ENCODE results near the gene BET1L. TPM values are rescaled to one million over a fixed set of nuclear protein-coding genes. Genes with fewer than 3 reads are reported as not detected.
A peak's percentile ranks its signal among the peaks of the same experiment; 100 is the strongest.

Gene BET1L
- total RNA-seq, 8 experiments from 2014 or later, result 17.7 to 35.6 (median 31.3) TPM

DNA sequence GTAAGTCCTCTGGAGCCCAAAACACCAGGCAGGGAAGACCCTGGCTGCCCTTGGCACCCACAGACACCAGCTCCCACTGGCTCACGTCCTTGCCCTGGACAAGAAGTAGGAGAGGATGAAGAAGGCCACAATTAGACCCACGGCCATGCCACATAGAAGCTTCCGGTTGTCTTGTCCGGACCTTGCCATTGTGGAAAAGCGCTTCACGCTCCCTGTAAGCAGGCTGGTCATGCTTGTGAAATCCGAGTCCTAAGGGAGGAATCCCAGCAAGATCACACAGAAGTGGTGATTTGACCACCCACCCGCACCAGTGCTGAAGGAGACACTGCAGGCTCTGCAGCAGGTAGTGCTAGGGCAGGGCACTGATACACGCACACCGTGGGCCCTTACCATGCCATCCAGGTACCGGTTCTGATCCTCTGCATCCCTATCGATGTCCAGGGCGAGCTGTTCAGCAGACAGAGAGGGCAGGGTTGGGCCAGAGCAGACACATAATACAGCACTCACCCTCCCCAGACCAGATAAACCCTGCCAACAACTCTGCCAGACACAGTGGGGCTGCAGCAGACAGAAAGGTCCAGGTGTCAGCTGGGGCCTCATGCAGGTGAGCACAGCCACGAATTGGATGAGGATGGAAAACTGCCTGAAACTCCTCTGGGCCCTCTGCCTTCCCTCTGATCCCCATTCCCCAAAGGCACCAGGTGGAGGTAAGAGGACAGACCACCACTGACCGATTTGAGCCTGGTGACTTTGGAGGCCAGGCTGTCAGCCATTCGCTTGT is 1.8 kb downstream of the BET1L start:
- Histone ChIP-seq H3K4me1 (replicated peaks in 1 of 2) (peaks cover 16 to 18% of the 10 kb centered on the region in 2 donors), H3K27ac (no peak overlapping the region), H3K4me3 (peak overlapping the region in 2 of 5 donors; percentile 91 to 95)
- in situ Hi-C loops (cut with MboI; ENCODE audit: low pct_unique_long_range_greater_than_20kb in 2 of 9, low sequenced_read_pairs in 9 of 9, unreplicated experiment in 9 of 9), result no loop called here
- no peak for ATAC-seq (replicated peaks in 6 of 8)
- 60 to 100% (median 98%) methylated on average over 1 to 8 of the region's 16 CpGs; no CpG with 5 or more reads in 2 of the 10 experiments for WGBS, 10 experiments

DNA sequence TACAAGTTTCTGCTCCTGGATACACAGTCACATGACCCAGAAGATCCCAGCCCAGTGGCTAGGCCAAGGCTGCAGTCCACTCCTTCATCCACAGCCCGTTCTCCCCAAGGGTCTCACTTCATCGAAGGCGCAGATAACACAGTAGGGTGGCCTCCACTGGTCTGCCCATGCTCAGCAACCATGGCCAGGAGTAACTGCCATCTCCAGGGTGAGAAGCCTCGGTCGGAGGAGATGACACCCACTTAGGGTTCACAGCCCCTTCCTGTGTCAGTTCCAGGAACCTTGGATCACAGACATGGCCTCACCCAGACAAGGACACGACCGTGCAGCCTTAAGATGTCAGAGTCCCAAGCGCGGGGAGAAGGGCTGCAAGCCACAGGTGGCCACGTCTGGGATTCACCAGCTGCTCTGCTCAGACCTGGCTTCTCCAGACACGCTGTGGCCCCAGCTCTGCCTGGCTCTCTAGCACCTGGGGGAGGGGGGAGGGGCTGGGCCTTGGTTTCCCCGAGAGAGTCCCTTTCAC is 2.6 kb downstream of the BET1L start:
- no peak overlapping the region for H3K27ac ChIP-seq
- H3K4me1 ChIP-seq (replicated peaks in 1 of 2), result peaks cover 9 to 11% of the 10 kb centered on the region in 2 donors
- in situ Hi-C loops (cut with MboI; ENCODE audit: low pct_unique_long_range_greater_than_20kb in 2 of 9, low sequenced_read_pairs in 9 of 9, unreplicated experiment in 9 of 9), result no loop called here
- WGBS, 10 experiments, result 94 to 100% (median 100%) methylated on average over 1 to 7 of the region's 12 CpGs; no CpG with 5 or more reads in 5 of the 10 experiments
- ATAC-seq (replicated peaks in 6 of 8), result no peak
- no peak overlapping the region for H3K4me3 ChIP-seq

DNA sequence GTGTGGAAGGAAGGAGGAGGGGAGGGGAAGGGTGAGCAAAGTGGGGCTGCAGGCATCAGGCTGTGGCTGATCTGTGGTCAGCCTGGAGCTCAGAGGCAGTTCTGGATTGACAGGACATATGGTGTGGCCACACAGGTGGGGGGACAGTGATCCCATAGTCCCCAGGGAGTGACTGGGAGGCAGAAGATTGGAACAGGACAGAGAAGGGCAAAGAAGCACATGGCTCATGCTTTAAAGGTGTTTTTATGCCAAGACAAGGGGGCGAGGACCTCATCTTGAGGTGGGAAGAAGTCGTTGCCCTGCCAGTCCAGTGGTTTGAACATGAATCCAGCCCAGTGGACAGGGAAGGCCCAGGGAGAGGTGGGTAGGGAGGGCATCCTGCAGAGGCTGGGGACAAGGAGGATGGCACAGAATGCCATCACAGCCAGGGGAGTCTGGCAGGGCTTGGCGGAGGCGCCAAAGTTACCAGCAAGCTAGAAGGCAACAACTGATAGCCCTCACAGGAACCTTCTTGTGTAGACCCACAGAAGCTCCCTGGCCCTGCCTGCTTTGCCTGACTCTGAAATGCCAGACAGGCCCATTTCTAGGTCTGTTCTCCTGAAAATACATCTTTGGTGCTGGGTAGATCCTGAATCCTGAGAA is 3.1 kb downstream of the BET1L start:
- peaks cover 6 to 7% of the 10 kb centered on the region in 2 donors for H3K4me1 ChIP-seq (replicated peaks in 1 of 2)
- no peak overlapping the region for H3K27ac ChIP-seq
- ATAC-seq (replicated peaks in 6 of 8), result no peak
- in situ Hi-C loops (cut with MboI; ENCODE audit: low pct_unique_long_range_greater_than_20kb in 2 of 9, low sequenced_read_pairs in 9 of 9, unreplicated experiment in 9 of 9), result no loop called here
- H3K4me3 ChIP-seq, result no peak overlapping the region
- 85% methylated on average over 4 of the region's 4 CpGs; no CpG with 5 or more reads in 9 of the 10 experiments for WGBS, 10 experiments

DNA sequence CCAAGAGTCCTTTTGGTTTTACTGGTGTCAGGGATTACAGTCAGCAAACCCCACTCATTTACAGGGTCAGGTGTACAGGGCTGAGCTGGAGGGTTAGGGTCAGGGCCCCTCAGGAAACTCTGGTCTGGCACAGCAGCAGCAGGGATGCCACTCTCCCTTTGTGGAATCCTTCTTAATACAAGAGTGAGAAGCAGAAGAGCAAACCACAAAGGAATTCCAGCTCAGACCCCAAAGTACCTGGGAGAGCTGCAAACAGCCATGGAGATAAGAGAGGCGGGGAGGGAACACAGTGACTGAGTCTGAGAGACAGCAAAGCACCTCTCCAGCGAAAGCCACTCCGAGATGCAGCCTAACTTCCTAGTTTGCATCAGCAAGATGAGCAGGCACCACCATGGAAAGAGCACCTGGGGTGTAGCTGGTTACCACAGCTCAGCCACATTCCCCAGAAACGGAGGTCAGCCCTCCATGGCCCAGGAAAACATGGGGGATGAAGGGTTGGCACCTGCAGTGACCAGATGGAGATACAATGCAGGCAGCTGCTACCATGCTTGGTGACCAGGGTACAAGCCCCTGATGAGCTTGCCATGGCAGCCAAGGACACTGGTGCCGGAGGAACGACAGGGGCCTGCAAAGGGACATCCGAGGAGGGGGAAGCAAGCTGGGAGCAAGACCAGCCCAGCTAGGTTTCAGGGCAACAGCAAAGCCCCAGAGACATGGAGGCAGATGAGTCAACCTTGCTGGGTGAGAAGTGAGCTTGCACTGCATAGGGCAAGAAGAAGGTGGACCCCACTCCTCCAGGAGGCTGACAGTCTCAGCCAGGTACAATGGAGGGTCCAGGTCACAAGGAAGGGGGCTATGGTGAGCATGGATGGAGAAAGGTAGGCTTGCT is 3.9 kb downstream of the BET1L start:
- in situ Hi-C loops (cut with MboI; ENCODE audit: low pct_unique_long_range_greater_than_20kb in 2 of 9, low sequenced_read_pairs in 9 of 9, unreplicated experiment in 9 of 9), result no loop called here
- no peak overlapping the region for H3K27ac ChIP-seq
- H3K4me3 ChIP-seq, result no peak overlapping the region
- H3K4me1 ChIP-seq (replicated peaks in 1 of 2), result peaks cover 6 to 7% of the 10 kb centered on the region in 2 donors
- no peak for ATAC-seq (replicated peaks in 6 of 8)
- 74 to 95% (median 88%) methylated on average over 2 to 4 of the region's 7 CpGs; no CpG with 5 or more reads in 4 of the 10 experiments for WGBS, 10 experiments

DNA sequence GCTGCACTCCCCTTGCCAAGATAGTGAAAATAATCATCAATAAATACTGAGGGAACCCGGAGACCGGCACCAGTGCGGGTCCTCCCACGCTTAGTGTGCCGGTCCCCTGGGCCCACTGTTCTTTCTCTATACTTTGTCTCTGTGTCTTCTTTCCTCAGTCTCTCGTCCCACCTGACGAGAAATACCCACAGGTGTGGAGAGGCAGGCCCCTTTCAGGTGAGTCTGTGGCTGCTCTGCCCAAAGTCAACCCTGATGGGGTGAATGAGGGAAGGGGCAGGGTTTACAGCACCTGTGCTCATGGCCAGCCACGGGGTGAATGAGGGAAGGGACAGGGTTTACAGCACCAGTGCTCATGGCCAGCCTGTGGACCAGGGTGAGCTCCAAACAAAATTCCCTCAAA is 4.7 kb downstream of the BET1L start:
- ATAC-seq (replicated peaks in 6 of 8), result no peak
- in situ Hi-C loops (cut with MboI; ENCODE audit: low pct_unique_long_range_greater_than_20kb in 2 of 9, low sequenced_read_pairs in 9 of 9, unreplicated experiment in 9 of 9), result no loop called here
- WGBS, 10 experiments, result 62 to 90% (median 84%) methylated on average over 5 to 8 of the region's 8 CpGs; no CpG with 5 or more reads in 7 of the 10 experiments

DNA sequence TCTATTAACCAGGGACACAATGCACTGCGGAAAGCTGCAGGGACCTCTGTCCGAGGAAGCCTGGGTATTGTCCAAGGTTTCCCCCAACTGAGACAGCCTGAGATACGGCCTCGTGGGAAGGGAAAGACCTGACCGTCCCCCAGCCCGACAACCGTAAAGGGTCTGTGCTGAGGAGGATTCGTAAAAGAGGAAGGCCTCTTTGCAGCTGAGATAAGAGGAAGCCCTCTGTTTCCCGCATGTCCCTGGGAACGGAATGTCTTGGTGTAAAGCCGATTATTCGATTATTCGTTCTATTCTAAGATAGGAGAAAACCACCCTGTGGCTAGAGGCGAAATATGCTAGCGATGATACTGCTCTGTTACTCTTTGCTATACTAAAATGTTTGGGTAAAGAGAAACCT is 5.2 kb downstream of the BET1L start:
- Histone ChIP-seq H3K4me1 (replicated peaks in 1 of 2) (peaks cover 6 to 7% of the 10 kb centered on the region in 2 donors), H3K4me3 (no peak overlapping the region), H3K27ac (no peak overlapping the region)
- ATAC-seq (replicated peaks in 6 of 8), result peak in 3 of 8 experiments; percentile 9 to 25 (median 9)
- WGBS, 10 experiments, result 46 to 92% (median 69%) methylated on average over 2 to 15 of the region's 15 CpGs; no CpG with 5 or more reads in 1 of the 10 experiments
- in situ Hi-C loops (cut with MboI; ENCODE audit: low pct_unique_long_range_greater_than_20kb in 2 of 9, low sequenced_read_pairs in 9 of 9, unreplicated experiment in 9 of 9), result no loop called here

More for the DNA sequence above, 4.7 kb downstream of the BET1L start:
- peaks cover 6 to 7% of the 10 kb centered on the region in 2 donors for H3K4me1 ChIP-seq (replicated peaks in 1 of 2)
- H3K27ac ChIP-seq, result no peak overlapping the region
- H3K4me3 ChIP-seq, result no peak overlapping the region

DNA sequence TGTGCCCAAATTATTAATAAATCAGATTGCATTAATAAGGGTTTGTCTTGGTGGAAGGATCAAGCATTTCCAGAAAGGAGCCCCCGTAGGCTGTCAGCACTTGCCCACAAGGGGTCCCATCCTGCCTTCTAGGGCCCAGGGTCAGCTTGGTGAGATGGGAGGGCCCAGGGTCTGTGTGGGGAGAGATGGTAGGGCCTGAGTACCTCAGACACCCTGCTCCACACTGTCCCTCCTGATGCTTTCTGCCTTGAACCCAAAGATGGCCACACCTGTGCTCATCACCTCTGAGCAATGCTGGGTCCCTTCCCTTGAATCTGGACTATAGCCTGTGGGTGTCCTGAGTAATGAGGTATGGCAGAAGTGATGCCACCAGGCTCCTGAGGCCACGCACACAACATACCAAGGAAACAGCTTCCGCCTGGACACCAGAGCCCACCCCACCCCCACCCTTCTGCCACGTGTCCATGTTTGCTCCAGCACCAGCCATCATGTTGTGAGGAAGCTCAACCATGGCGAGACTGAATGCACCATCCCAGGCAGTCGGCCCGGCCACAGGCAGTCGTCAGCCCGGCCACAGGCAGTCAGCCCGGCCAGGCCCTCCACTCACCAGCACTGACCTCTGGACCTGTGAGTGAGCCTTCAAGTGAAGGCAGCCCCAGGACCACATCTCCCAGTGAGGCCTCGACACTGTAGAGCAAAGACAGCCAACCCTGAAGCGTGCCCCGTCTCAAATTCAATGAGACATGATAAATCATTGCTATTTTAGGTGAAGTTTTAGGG is 6.8 kb downstream of the BET1L start:
- Histone ChIP-seq H3K4me1 (replicated peaks in 1 of 2) (no peaks in the 10 kb centered on the region), H3K4me3 (no peak overlapping the region), H3K27ac (no peak overlapping the region)
- in situ Hi-C loops (cut with MboI; ENCODE audit: low pct_unique_long_range_greater_than_20kb in 2 of 9, low sequenced_read_pairs in 9 of 9, unreplicated experiment in 9 of 9), result no loop called here
- ATAC-seq (replicated peaks in 6 of 8), result peak in 1 of 8 experiments; percentile 6
- WGBS, 10 experiments, result 79 to 100% methylated on average over 1 to 2 of the region's 13 CpGs; no CpG with 5 or more reads in 8 of the 10 experiments

DNA sequence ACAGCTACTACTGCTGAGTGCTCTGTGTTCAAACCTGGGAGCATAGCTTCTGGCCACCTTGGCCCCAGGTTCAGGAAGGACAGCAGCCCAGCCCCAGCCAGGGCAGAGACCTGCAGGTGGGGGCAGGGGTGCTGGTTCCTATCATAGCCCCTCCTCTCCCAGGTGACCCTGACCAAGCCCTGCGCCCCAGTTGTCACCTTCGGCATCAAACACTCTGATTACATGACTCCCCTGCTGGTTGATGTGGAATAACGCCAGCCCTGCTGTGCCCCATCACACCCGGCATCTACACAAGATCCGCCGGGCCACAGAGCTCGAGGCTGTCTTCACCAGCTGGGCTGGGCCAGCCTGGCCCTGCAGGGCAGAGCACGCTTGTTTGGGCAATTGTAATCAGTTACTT is 7.4 kb downstream of the BET1L start:
- WGBS, 10 experiments, result 59 to 88% (median 84%) methylated on average over 3 to 8 of the region's 8 CpGs; no CpG with 5 or more reads in 6 of the 10 experiments
- in situ Hi-C loops (cut with MboI; ENCODE audit: low pct_unique_long_range_greater_than_20kb in 2 of 9, low sequenced_read_pairs in 9 of 9, unreplicated experiment in 9 of 9), result no loop called here
- no peaks in the 10 kb centered on the region for H3K4me1 ChIP-seq (replicated peaks in 1 of 2)
- H3K27ac ChIP-seq, result no peak overlapping the region
- peak in 4 of 8 experiments; percentile 1 to 17 (median 4) for ATAC-seq (replicated peaks in 6 of 8)
- H3K4me3 ChIP-seq, result no peak overlapping the region

DNA sequence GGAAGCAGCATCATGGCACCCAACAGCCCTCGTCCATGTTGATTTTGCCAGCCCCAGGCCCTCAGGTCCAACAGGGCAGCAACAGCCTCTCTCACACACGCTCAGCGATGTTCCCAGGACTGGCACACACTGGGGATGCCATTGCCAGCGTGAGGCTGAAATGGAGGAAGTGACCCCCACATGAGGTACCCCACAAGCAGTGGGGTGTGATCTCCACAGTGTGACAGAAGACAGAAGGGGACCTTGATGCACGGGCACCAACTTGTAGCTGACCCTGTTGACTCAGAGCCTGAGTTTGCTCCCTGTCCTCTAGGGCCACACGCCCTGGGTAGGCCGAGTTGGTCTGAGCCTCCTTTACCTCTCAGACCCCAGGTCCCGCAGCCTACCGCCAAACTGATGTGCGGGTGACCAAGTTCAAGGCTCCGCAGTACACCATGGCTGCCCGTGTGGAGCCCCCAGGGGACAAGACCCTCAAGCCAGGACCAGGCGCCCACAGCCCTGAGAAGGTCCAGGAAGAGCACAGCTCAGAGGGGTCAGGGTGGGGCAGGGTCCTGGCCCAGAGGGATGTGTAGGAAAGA is 8.1 kb downstream of the BET1L start:
- in situ Hi-C loops (cut with MboI; ENCODE audit: low pct_unique_long_range_greater_than_20kb in 2 of 9, low sequenced_read_pairs in 9 of 9, unreplicated experiment in 9 of 9), result no loop called here
- no peaks in the 10 kb centered on the region for H3K4me1 ChIP-seq (replicated peaks in 1 of 2)
- ATAC-seq (replicated peaks in 6 of 8), result peak in 3 of 8 experiments; percentile 1 to 14 (median 5)

DNA sequence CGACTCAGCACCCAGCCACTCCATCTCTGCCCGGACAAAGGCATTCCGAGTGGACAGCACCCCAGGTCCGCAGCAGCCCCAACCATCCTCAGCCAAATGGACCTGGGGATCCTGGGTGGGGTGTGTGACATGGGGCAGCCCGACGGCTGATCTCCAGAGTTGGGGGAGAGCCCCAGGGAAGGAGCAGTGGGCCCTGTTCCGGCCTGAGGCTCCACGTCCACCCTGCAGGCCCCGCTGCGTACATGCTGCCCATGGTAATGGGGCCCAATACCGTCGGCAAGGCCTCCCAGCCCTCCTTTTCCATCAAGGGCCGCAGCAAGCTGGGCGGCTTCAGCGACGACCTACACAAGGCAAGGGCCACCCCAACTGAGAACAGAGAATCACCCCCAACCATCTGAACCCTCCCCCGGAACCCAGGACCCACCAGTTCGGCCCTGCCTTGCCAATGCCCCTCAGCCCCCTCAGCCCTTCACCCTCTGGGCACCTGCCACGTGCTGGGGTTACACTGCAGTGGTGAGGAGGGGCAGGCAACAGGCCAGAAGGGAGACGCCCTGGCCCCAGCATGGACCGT is 8.9 kb downstream of the BET1L start:
- Histone ChIP-seq H3K4me3 (no peak overlapping the region), H3K27ac (no peak overlapping the region), H3K4me1 (replicated peaks in 1 of 2) (no peaks in the 10 kb centered on the region)
- ATAC-seq (replicated peaks in 6 of 8), result no peak
- in situ Hi-C loops (cut with MboI; ENCODE audit: low pct_unique_long_range_greater_than_20kb in 2 of 9, low sequenced_read_pairs in 9 of 9, unreplicated experiment in 9 of 9), result no loop called here
- WGBS, 10 experiments, result 74 to 100% (median 80%) methylated on average over 1 to 3 of the region's 21 CpGs; no CpG with 5 or more reads in 7 of the 10 experiments

More for the DNA sequence above, 8.1 kb downstream of the BET1L start:
- Histone ChIP-seq H3K27ac (no peak overlapping the region), H3K4me3 (no peak overlapping the region)
- WGBS, 10 experiments, result 93 to 100% (median 94%) methylated on average over 1 to 6 of the region's 13 CpGs; no CpG with 5 or more reads in 7 of the 10 experiments

DNA sequence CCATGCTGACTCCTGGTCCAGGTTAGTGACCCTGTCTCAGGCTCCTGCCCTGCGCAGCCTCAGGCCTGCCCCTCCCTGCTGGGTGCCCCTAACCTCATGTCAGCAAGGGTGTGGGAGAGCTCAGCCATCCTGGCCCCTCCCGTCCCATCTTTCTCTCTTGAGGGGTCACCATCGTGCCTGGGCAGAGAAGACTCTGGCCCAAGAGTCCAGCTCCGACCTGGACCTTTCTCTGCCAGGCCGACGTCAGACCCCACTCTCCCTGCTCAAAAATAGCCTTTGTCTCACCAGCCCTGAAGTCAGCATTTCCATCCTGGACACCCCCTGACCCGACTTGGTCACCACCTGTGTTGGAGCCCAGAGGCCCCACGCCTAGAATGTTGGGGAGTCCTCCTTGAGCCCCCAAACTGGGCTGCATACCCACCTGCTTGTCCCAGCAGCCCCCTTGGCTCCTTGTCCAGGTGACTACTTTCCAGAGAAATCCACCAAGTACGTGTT is 9.4 kb downstream of the BET1L start:
- in situ Hi-C loops (cut with MboI; ENCODE audit: low pct_unique_long_range_greater_than_20kb in 2 of 9, low sequenced_read_pairs in 9 of 9, unreplicated experiment in 9 of 9), result no loop called here
- WGBS, 10 experiments, result 73 to 92% (median 79%) methylated on average over 2 to 7 of the region's 9 CpGs; no CpG with 5 or more reads in 6 of the 10 experiments
- H3K4me3 ChIP-seq, result no peak overlapping the region
- H3K27ac ChIP-seq, result no peak overlapping the region
- no peaks in the 10 kb centered on the region for H3K4me1 ChIP-seq (replicated peaks in 1 of 2)
- ATAC-seq (replicated peaks in 6 of 8), result peak in 4 of 8 experiments; percentile 6 to 17 (median 10)

Measured in motor neuron (in vitro differentiated cells).